GM12878 (cell line): ENCODE results near the gene HSP90AB1. TPM values are rescaled to one million over a fixed set of nuclear protein-coding genes. Genes with fewer than 3 reads are reported as not detected.
A peak's percentile ranks its signal among the peaks of the same experiment; 100 is the strongest.

Experiments used
- ATF2 ChIP-seq: IDR thresholded peaks from 2 replicates; pipeline ENCODE4 v1.6.1; 2012; ENCODE audit warnings: low read length, inconsistent platforms
- ATF7 ChIP-seq: fragments of 450-650 bp; IDR thresholded peaks from 2 replicates; pipeline ENCODE4 v1.6.1; 2016; ENCODE audit warnings: low read depth, mild to moderate bottlenecking
- BCLAF1 ChIP-seq: fragments of 450-650 bp; IDR thresholded peaks from 2 replicates; pipeline ENCODE4 v1.6.1; 2017; ENCODE audit warnings: antibody characterized with exemption, mild to moderate bottlenecking, moderate library complexity
- CEBPZ ChIP-seq: fragments of 150-350 bp; IDR thresholded peaks from 2 replicates; pipeline ENCODE4 v1.6.1; 2016; ENCODE audit warnings: low read depth, low read length
- E4F1 ChIP-seq: fragments of 450-650 bp; IDR thresholded peaks from 2 replicates; pipeline ENCODE4 v1.6.1; 2018; ENCODE audit warnings: borderline replicate concordance, mild to moderate bottlenecking; ENCODE audit not compliant: partially characterized antibody
- NR2C1 ChIP-seq: fragments of 450-650 bp; IDR thresholded peaks from 2 replicates; pipeline ENCODE4 v1.6.1; 2017; ENCODE audit warnings: antibody characterized with exemption, mild to moderate bottlenecking, moderate library complexity
- NR2C2 ChIP-seq: IDR thresholded peaks from 2 replicates; pipeline ENCODE4 v1.6.1; 2011; ENCODE audit warnings: borderline replicate concordance, low read depth; ENCODE audit not compliant: control insufficient read depth, insufficient read length
- PML ChIP-seq: IDR thresholded peaks from 2 replicates; pipeline ENCODE4 v1.6.1; 2012; ENCODE audit warnings: low read length, inconsistent platforms
- POLR2AphosphoS5 ChIP-seq: IDR thresholded peaks from 2 replicates; pipeline ENCODE4 v1.6.1; 2011; ENCODE audit warnings: mild to moderate bottlenecking, low read length, inconsistent platforms
- RB1 ChIP-seq: fragments of 450-650 bp; formaldehyde crosslinking; IDR thresholded peaks from 2 replicates; pipeline ENCODE4 v1.6.1; 2017; ENCODE audit warnings: mild to moderate bottlenecking, borderline replicate concordance
- RCOR1 ChIP-seq: conservative IDR thresholded peaks from 2 replicates; pipeline ENCODE4 v1.6.1; 2012; ENCODE audit warnings: low read depth, low read length, improper control_type of control experiment
- SMAD5 ChIP-seq: IDR thresholded peaks from 2 replicates; pipeline ENCODE4 v1.6.1; 2016; ENCODE audit warnings: antibody characterized with exemption, low read depth
- STAT3 ChIP-seq: IDR thresholded peaks from 2 replicates; pipeline ENCODE4 v1.6.1; 2011; ENCODE audit warnings: low read depth, low read length, improper control_type of control experiment
- TCF3 ChIP-seq: IDR thresholded peaks from 2 replicates; pipeline ENCODE4 v1.6.1; 2012; ENCODE audit warnings: low read depth, mild to moderate bottlenecking, low read length, borderline replicate concordance; ENCODE audit not compliant: insufficient read depth
- YBX1 ChIP-seq: fragments of 450-650 bp; IDR thresholded peaks from 2 replicates; pipeline ENCODE4 v1.6.1; 2016; ENCODE audit warnings: antibody characterized with exemption
- ZBTB11 ChIP-seq: fragments of 450-650 bp; formaldehyde crosslinking; IDR thresholded peaks from 2 replicates; pipeline ENCODE4 v1.5.0; 2022; ENCODE audit warnings: mild to moderate bottlenecking, missing genetic modification characterization
- ZNF207 ChIP-seq: fragments of 450-650 bp; IDR thresholded peaks from 2 replicates; pipeline ENCODE4 v1.6.1; 2014; ENCODE audit warnings: antibody characterized with exemption, mild to moderate bottlenecking, borderline replicate concordance
- ZNF274 ChIP-seq: IDR thresholded peaks from one replicate; pipeline ENCODE4 v1.8.0; 2011; ENCODE audit not compliant: insufficient read length, insufficient read depth
- polyA plus RNA-seq, 11 experiments: library from polyadenylated mRNA; depleted of rRNA in 4 of 11; unstranded in 6 of 11; stranded (reverse) in 5 of 11; fragments of >200 nt; fragmentation: Nextera tagmentation in 4 of 11; fragmentation: Illumina TruSeq in 1 of 11; extraction: Ambion mirVana in 4 of 11; extraction: Trizol in 1 of 11; gene quantifications; 1 replicate in 1 of 11; 2 replicates in 10 of 11; pipeline versions ENCODE4 v1.2.1 to v1.2.3, GENCODE V29; 2011 to 2016; ENCODE audit warnings: inconsistent platforms in 2 of 11, missing spikeins in 2 of 11, low read depth in 1 of 11
- total RNA-seq, 4 experiments: library from RNA; depleted of rRNA in 3 of 4; stranded (reverse); fragments of >200 nt in 3 of 4; fragmentation: Illumina TruSeq in 1 of 4; extraction: Trizol in 1 of 4; gene quantifications; 2 replicates each; pipeline versions ENCODE4 v1.2.1 to v1.2.3, GENCODE V29; 2013 to 2021

HSP90AB1 gene
- total and polyA plus RNA-seq, 10 of the 15 experiments (the other 5 are each of a cell fraction or from before 2014, with no cell fraction given): 988 to 1,682 (median 1,146) TPM

- TF ChIP-seq BCLAF1 (no peak), ZNF274 (no peak), ATF2 (no peak), ZNF207 (no peak), STAT3 (no peak), RB1 (no peak), RCOR1 (no peak), POLR2AphosphoS5 (peak; percentile 44), ATF7 (peak; percentile 9; the same call in 1 of the 2 replicates), CEBPZ (no peak), NR2C2 (no peak), E4F1 (no peak), PML (no peak), YBX1 (no peak), NR2C1 (no peak), SMAD5 (0 out of 2 replicates have a peak, but pooled peaks have one; percentile 25), TCF3 (no peak), ZBTB11 (no peak)
Observed at GRCh38 chr6:44250718-44251123, 3.8 kb downstream of the HSP90AB1 start (continued).
